GM12891 (cell line): ENCODE results near the gene SGF29.

Experiments
- PAX5 ChIP-seq: IDR thresholded peaks from 2 replicates; pipeline ENCODE4 v1.6.1; 2011; ENCODE audit warnings: low read length, moderate library complexity, mild to moderate bottlenecking; ENCODE audit not compliant: insufficient read depth, severe bottlenecking
- POLR2A ChIP-seq: IDR thresholded peaks from 2 replicates; pipeline ENCODE4 v1.6.1; 2011; ENCODE audit warnings: low read depth, low read length, control low read depth
- POLR2AphosphoS5 ChIP-seq: IDR thresholded peaks from 2 replicates; pipeline ENCODE4 v1.6.1; 2011; ENCODE audit warnings: low read depth, low read length, control low read depth
- POU2F2 ChIP-seq: IDR thresholded peaks from 2 replicates; pipeline ENCODE4 v1.6.1; 2011; ENCODE audit warnings: low read depth, mild to moderate bottlenecking, control low read depth, low read length, moderate library complexity
- SPI1 ChIP-seq: IDR thresholded peaks from 2 replicates; pipeline ENCODE4 v1.6.1; 2011; ENCODE audit warnings: low read depth, low read length, control low read depth
- TAF1 ChIP-seq: IDR thresholded peaks from 2 replicates; pipeline ENCODE4 v1.6.1; 2011; ENCODE audit warnings: low read depth, low read length, control low read depth

GRCh38 chr16:28597692-28598261 lies 44.1 kb downstream of the SGF29 start:
- TF ChIP-seq TAF1 = no peak
- no peak for TF ChIP-seq POLR2A
- no peak for TF ChIP-seq POLR2AphosphoS5
- no peak for TF ChIP-seq PAX5
- TF ChIP-seq SPI1 = no peak
- TF ChIP-seq POU2F2 = no peak
